HepG2 (cell line): Measurements from ENCODE around the gene LAMB3. TPM values are rescaled to one million over a fixed set of nuclear protein-coding genes. Genes with fewer than 3 reads are reported as not detected.

Experiments
- FIP1L1 ChIP-seq: fragments of 200-400 bp; formaldehyde crosslinking; IDR thresholded peaks from 2 replicates; pipeline ENCODE4 v1.6.1; 2018; ENCODE audit warnings: low read depth, mild to moderate bottlenecking, low read length, moderate library complexity, borderline replicate concordance; ENCODE audit not compliant: insufficient read depth
- FOXO4 ChIP-seq: sonication (generic); formaldehyde crosslinking; conservative IDR thresholded peaks from 2 replicates; pipeline ENCODE4 v1.8.1; 2023; ENCODE audit warnings: missing genetic modification reagents
- MNT ChIP-seq: fragments of 450-650 bp; IDR thresholded peaks from 2 replicates; pipeline ENCODE4 v1.6.1; 2016
- MTF2 ChIP-seq: sonication (generic); formaldehyde crosslinking; IDR thresholded peaks from 2 replicates; pipeline ENCODE4 v1.5.0; 2020; ENCODE audit warnings: missing genetic modification reagents, borderline replicate concordance
- NCOR1 ChIP-seq: fragments of 200-600 bp; sonication (generic); IDR thresholded peaks from 2 replicates; pipeline ENCODE4 v1.7.0; 2017; ENCODE audit warnings: antibody characterized with exemption, low read length, borderline replicate concordance
- NFE2L1 ChIP-seq: sonication (generic); formaldehyde crosslinking; IDR thresholded peaks from 2 replicates; pipeline ENCODE4 v1.4.0; 2020; ENCODE audit warnings: missing genetic modification reagents, mild to moderate bottlenecking, borderline replicate concordance
- RAD21 ChIP-seq: fragments of 450-650 bp; formaldehyde crosslinking; IDR thresholded peaks from 2 replicates; pipeline ENCODE4 v1.5.0; 2020; ENCODE audit warnings: mild to moderate bottlenecking
- SCMH1 ChIP-seq: sonication (generic); formaldehyde crosslinking; IDR thresholded peaks from 2 replicates; pipeline ENCODE4 v1.9.0; 2021; ENCODE audit warnings: missing genetic modification reagents, mild to moderate bottlenecking, borderline replicate concordance
- SMC3 ChIP-seq: IDR thresholded peaks from 2 replicates; pipeline ENCODE4 v1.6.1; 2011; ENCODE audit warnings: low read length, improper control_type of control experiment
- TIGD3 ChIP-seq: sonication (generic); formaldehyde crosslinking; IDR thresholded peaks from 2 replicates; pipeline ENCODE4 v1.5.1; 2020; ENCODE audit warnings: mild to moderate bottlenecking, missing genetic modification reagents, borderline replicate concordance
- ZBTB8A ChIP-seq: sonication (generic); formaldehyde crosslinking; IDR thresholded peaks from 2 replicates; pipeline ENCODE4 v1.4.0; 2020; ENCODE audit warnings: mild to moderate bottlenecking, low read depth, missing genetic modification reagents, borderline replicate concordance
- ZFP1 ChIP-seq: IDR thresholded peaks from 2 replicates; pipeline ENCODE4 v1.6.1; 2016
- ZNF121 ChIP-seq: sonication (generic); formaldehyde crosslinking; IDR thresholded peaks from 2 replicates; pipeline ENCODE4 v1.5.0; 2020; ENCODE audit warnings: mild to moderate bottlenecking, missing genetic modification reagents
- ZNF138 ChIP-seq: sonication (generic); formaldehyde crosslinking; IDR thresholded peaks from 2 replicates; pipeline ENCODE4 v1.5.0; 2020; ENCODE audit warnings: mild to moderate bottlenecking, low read depth, missing genetic modification reagents
- ZNF180 ChIP-seq: sonication (generic); formaldehyde crosslinking; IDR thresholded peaks from 2 replicates; pipeline ENCODE4 v1.4.0; 2020; ENCODE audit warnings: low read depth, missing genetic modification reagents, borderline replicate concordance
- ZNF354B ChIP-seq: sonication (generic); formaldehyde crosslinking; IDR thresholded peaks from 2 replicates; pipeline ENCODE4 v1.8.0; 2022; ENCODE audit warnings: mild to moderate bottlenecking, missing genetic modification reagents
- ZNF513 ChIP-seq: sonication (generic); formaldehyde crosslinking; conservative IDR thresholded peaks from 2 replicates; pipeline ENCODE4 v1.5.0; 2020; ENCODE audit warnings: missing genetic modification reagents
- ZNF652 ChIP-seq: IDR thresholded peaks from 2 replicates; pipeline ENCODE4 v1.6.1; 2016; ENCODE audit warnings: low read depth, borderline replicate concordance
- ZNF776 ChIP-seq: sonication (generic); formaldehyde crosslinking; IDR thresholded peaks from 2 replicates; pipeline ENCODE4 v1.4.0; 2020; ENCODE audit warnings: mild to moderate bottlenecking, missing genetic modification reagents
- ZNF841 ChIP-seq: sonication (generic); formaldehyde crosslinking; IDR thresholded peaks from 2 replicates; pipeline ENCODE4 v1.8.1; 2023; ENCODE audit warnings: missing genetic modification reagents, borderline replicate concordance
- polyA plus RNA-seq, 8 experiments: library from polyadenylated mRNA; depleted of rRNA in 3 of 8; stranded (reverse) in 7 of 8; unstranded in 1 of 8; fragments of >200 nt; fragmentation: Illumina TruSeq in 4 of 8; extraction: Trizol in 4 of 8; gene quantifications; 2 replicates each; pipeline versions ENCODE4 v1.2.1 to v1.2.3, GENCODE V29; 2011 to 2016; ENCODE audit warnings: low read depth in 4 of 8, missing spikeins in 1 of 8, mixed read lengths in 1 of 8; ENCODE audit not compliant: insufficient read depth in 1 of 8
- total RNA-seq, 5 experiments: library from RNA; depleted of rRNA; stranded (reverse); fragments of >200 nt; fragmentation: Illumina TruSeq; extraction: Trizol; gene quantifications; 2 replicates each; pipeline ENCODE4 v1.2.3, GENCODE V29; 2016; ENCODE audit warnings: low read depth in 1 of 5

Gene LAMB3
- total and polyA plus RNA-seq, 2 of the 13 experiments (the other 11 are each of a cell fraction or from before 2014, with no cell fraction given) = 0.18 to 0.24 TPM

- no peak for TF ChIP-seq ZFP1 (CRISPR knock-in tag)
- TF ChIP-seq ZNF121 (CRISPR knock-in tag) = no peak
- TF ChIP-seq FIP1L1 = no peak
- TF ChIP-seq ZBTB8A (CRISPR knock-in tag) = no peak
- TF ChIP-seq ZNF138 = no peak
- no peak for TF ChIP-seq FOXO4 (CRISPR knock-in tag)
- TF ChIP-seq ZNF776 (CRISPR knock-in tag) = no peak
- TF ChIP-seq ZNF354B (CRISPR knock-in tag) = no peak
- no peak for TF ChIP-seq MNT
- peak; percentile 85 for TF ChIP-seq SMC3
- no peak for TF ChIP-seq NFE2L1 (CRISPR knock-in tag)
- TF ChIP-seq ZNF652 (CRISPR knock-in tag) = peak; percentile 57; the same call in 1 of the 2 replicates
- no peak for TF ChIP-seq ZNF841 (CRISPR knock-in tag)
- no peak for TF ChIP-seq ZNF513
- peak; percentile 51; the same call in 1 of the 2 replicates for TF ChIP-seq RAD21 (CRISPR knock-in tag)
- no peak for TF ChIP-seq ZNF180 (CRISPR knock-in tag)
- TF ChIP-seq TIGD3 (CRISPR knock-in tag) = no peak
- no peak for TF ChIP-seq NCOR1
- TF ChIP-seq MTF2 = no peak
- TF ChIP-seq SCMH1 (CRISPR knock-in tag) = no peak
These were observed 40.7 kb upstream of the LAMB3 start (continued) for GRCh38 chr1:209692745-209693504.
